ENCODE measurements around the gene MROH9. TPM values are rescaled to one million over a fixed set of nuclear protein-coding genes. Genes with fewer than 3 reads are reported as not detected.

MROH9 gene
- total and polyA plus RNA-seq, 11 donors, result not detected

DNA sequence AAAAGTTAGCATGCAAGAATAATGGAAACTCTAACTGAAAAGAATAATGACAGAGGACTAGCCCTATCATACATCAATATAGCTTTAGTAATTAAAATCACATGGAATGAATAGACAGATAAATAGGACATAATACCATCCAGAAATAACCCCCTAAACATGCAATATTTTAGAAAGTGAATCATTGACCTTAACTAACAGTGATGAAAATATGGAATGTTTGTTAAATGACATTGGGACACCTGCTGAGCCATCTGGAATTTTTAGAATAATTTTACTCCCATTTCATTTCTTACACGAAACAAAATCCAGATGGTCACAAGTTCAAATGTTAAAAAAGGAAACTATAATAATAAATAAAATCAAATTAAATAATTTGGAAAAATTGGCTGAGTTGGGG, 102.3 kb downstream of the MROH9 start:
- Histone ChIP-seq H3K4me3 (no peak overlapping the region), H3K36me3 (no peaks in the 10 kb centered on the region), H3K27me3 (peaks cover 0 to 9% (median 0%) of the 10 kb centered on the region in 9 donors), H3K9me3 (no peaks in the 10 kb centered on the region), H3K4me1 (no peaks in the 10 kb centered on the region), H3K27ac (no peak overlapping the region)
- 33 to 69% (median 52%) methylated on average over 1 of the region's 1 CpG for WGBS, 4 donors
- intact Hi-C loops (cut with DNase I), result no loop called here
- DNase-seq (no peak), ATAC-seq (no peak)
- no peak for TF ChIP-seq POLR2A (IDR thresholded peaks at IDR 0.05)
- TF ChIP-seq, protein P1, sequence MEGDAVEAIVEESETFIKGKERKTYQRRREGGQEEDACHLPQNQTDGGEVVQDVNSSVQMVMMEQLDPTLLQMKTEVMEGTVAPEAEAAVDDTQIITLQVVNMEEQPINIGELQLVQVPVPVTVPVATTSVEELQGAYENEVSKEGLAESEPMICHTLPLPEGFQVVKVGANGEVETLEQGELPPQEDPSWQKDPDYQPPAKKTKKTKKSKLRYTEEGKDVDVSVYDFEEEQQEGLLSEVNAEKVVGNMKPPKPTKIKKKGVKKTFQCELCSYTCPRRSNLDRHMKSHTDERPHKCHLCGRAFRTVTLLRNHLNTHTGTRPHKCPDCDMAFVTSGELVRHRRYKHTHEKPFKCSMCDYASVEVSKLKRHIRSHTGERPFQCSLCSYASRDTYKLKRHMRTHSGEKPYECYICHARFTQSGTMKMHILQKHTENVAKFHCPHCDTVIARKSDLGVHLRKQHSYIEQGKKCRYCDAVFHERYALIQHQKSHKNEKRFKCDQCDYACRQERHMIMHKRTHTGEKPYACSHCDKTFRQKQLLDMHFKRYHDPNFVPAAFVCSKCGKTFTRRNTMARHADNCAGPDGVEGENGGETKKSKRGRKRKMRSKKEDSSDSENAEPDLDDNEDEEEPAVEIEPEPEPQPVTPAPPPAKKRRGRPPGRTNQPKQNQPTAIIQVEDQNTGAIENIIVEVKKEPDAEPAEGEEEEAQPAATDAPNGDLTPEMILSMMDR (IDR thresholded peaks at IDR 0.05), result no peak

DNA sequence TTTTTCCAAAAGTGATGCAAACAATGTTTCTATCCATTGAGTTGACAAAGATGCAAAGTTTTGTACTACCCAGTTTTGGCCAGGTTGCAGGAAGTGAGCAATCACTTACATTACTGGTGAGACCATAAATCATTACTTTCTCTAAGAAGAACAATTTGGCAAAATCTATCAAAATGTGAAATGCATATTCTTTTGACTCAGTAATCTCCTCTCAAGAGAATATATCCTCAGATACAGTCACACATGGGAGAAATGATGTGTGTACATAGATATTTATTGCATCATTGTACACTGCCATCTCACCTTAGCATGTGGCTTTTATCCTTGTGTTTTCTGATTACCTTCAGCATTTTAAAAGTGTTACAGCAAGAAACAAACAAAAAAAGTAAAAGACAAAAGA, 103.0 kb downstream of the MROH9 start:
- ATAC-seq (no peak), DNase-seq (no peak)
- intact Hi-C loops (cut with DNase I), result no loop called here
- no peaks in the 10 kb centered on the region for H3K4me1 ChIP-seq
- H3K4me3 ChIP-seq, result no peak overlapping the region
- H3K27ac ChIP-seq, result no peak overlapping the region
- H3K36me3 ChIP-seq, result no peaks in the 10 kb centered on the region
- H3K27me3 ChIP-seq, result peaks cover 0 to 3% (median 0%) of the 10 kb centered on the region in 9 donors
- TF ChIP-seq, protein P1 (IDR thresholded peaks at IDR 0.05), result no peak
- TF ChIP-seq POLR2A (IDR thresholded peaks at IDR 0.05), result no peak
- peaks cover 0 to 6% (median 0%) of the 10 kb centered on the region in 12 donors for H3K9me3 ChIP-seq

DNA sequence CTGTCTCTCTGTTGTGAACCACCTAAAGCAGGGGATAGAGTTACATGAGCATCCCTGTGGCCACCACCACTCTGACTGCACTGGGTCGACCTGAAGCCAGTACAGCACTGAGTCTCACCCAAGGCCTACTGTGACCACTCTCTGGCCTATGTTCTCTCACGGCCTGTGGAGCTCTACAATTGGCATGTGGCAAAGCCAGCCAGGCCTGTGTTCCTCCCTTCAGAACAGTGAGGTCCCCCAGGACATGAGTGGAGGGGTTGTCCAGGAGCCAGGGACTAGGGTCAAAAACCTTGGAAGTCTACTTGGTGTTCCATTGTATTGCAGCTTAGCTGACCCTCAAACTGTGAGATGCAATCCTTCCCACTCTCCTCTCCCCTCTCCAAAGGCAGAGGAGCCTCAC, 112.7 kb downstream of the MROH9 start:
- intact Hi-C loops (cut with DNase I), result no loop called here
- Histone ChIP-seq H3K27me3 (no peaks in the 10 kb centered on the region), H3K4me1 (no peaks in the 10 kb centered on the region), H3K4me3 (no peak overlapping the region), H3K36me3 (no peaks in the 10 kb centered on the region), H3K9me3 (peaks cover 0 to 45% (median 18%) of the 10 kb centered on the region in 12 donors), H3K27ac (no peak overlapping the region)
- 64 to 88% (median 78%) methylated on average over 2 of the region's 2 CpGs for WGBS, 4 donors
- DNase-seq, result no peak
- TF ChIP-seq POLR2A (IDR thresholded peaks at IDR 0.05), result no peak
- TF ChIP-seq, protein P1 (IDR thresholded peaks at IDR 0.05), result no peak
- no peak for ATAC-seq

DNA sequence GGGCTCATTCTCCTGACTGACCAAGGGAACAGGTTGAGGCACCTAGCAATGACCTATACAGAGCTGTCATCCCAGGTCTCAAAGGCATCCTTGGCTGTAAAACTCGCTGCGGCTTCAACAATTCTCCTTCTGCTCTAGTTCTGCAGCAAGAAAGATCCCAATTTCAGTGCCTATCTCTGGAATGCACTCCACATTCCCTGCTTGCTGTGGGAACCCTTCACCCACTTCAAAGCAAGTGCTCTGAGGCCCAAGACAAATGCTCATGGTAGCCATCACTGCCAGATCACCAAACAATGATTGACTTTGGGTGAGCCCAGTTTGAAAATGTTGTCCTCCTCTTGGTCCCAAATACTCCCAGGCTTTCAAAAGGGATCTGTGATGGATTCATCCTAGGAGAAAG, 117.6 kb downstream of the MROH9 start:
- no peaks in the 10 kb centered on the region for H3K27me3 ChIP-seq
- 75 to 81% (median 79%) methylated on average over 2 of the region's 2 CpGs for WGBS, 4 donors
- intact Hi-C loops (cut with DNase I), result no loop called here
- no peak overlapping the region for H3K4me3 ChIP-seq
- TF ChIP-seq, protein P1 (IDR thresholded peaks at IDR 0.05), result no peak
- TF ChIP-seq POLR2A (IDR thresholded peaks at IDR 0.05), result no peak
- no peak for ATAC-seq
- DNase-seq, result no peak
- H3K4me1 ChIP-seq, result no peaks in the 10 kb centered on the region
- H3K9me3 ChIP-seq, result peaks cover 0 to 16% (median 0%) of the 10 kb centered on the region in 12 donors
- H3K27ac ChIP-seq, result no peak overlapping the region
- no peaks in the 10 kb centered on the region for H3K36me3 ChIP-seq
